SK-N-SH (cell line): ENCODE results near the gene MRPS33. TPM values are rescaled to one million over a fixed set of nuclear protein-coding genes. Genes with fewer than 3 reads are reported as not detected.

Experiments used
- CTCF ChIA-PET: fragments of 300-600, 350-600 bp; formaldehyde crosslinking; extraction: SDS; loops from one replicate; lab custom pipeline; 2021; lab: Yijun Ruan, JAX
- POLR2A ChIA-PET: fragments of 350-600 bp; sonication (Branson Sonifier 250); formaldehyde crosslinking; extraction: SDS; loops from one replicate; lab custom pipeline; 2020; ENCODE audit warnings: antibody characterized with exemption, inconsistent platforms; lab: Yijun Ruan, JAX
- DNase-seq: peaks from one replicate; pipeline ENCODE4 v3.0.0; 2012
- H2AFZ ChIP-seq: fragments of 200-600 bp; sonication (generic); 2 replicates; pipeline ENCODE4 v1.8.1; 2016; ENCODE audit warnings: antibody characterized with exemption, mild to moderate bottlenecking, low read depth
- H3F3A ChIP-seq: fragments of 200-600 bp; sonication (generic); replicated peaks from 2 replicates; pipeline ENCODE3; 2016; ENCODE audit warnings: antibody characterized with exemption, mild to moderate bottlenecking; ENCODE audit not compliant: insufficient read depth
- H3K27ac ChIP-seq, 2 experiments: fragments of 200-500 bp in 1 of 2; fragments of 200-600 bp in 1 of 2; sonication (Bioruptor generic) in 1 of 2; sonication (generic), shearing (Covaris generic) in 1 of 2; 2 replicates each; pipeline versions ENCODE4 v1.5.1 to v1.6.1; 2014 to 2016; ENCODE audit warnings: low read depth in 2 of 2, inconsistent platforms in 1 of 2, low read length in 1 of 2, mild to moderate bottlenecking in 1 of 2, mixed read lengths in 1 of 2
- H3K27me3 ChIP-seq: fragments of 200-600 bp; sonication (generic), shearing (Covaris generic); 2 replicates; pipeline ENCODE4 v1.6.1; 2016; ENCODE audit warnings: mixed run types; ENCODE audit not compliant: insufficient read depth
- H3K36me3 ChIP-seq, 2 experiments: fragments of 200-500 bp in 1 of 2; fragments of 200-600 bp in 1 of 2; sonication (Bioruptor generic) in 1 of 2; sonication (generic) in 1 of 2; replicated peaks in 1 of 2; 2 replicates each; pipeline versions ENCODE3 to v1.5.1; 2014 to 2016; ENCODE audit warnings: low read length in 1 of 2, mild to moderate bottlenecking in 1 of 2; ENCODE audit not compliant: insufficient read depth in 2 of 2, control insufficient read depth in 1 of 2
- H3K4me1 ChIP-seq, 2 experiments: fragments of 200-500 bp in 1 of 2; fragments of 200-600 bp in 1 of 2; sonication (Bioruptor generic) in 1 of 2; sonication (generic), shearing (Covaris generic) in 1 of 2; 2 replicates each; pipeline versions ENCODE4 v1.5.1 to v1.6.1; 2014 to 2016; ENCODE audit warnings: low read depth in 1 of 2, low read length in 1 of 2, mixed run types in 1 of 2; ENCODE audit not compliant: insufficient read depth in 2 of 2, control insufficient read depth in 1 of 2
- H3K4me2 ChIP-seq: fragments of 200-600 bp; sonication (generic), shearing (Covaris generic); 2 replicates; pipeline ENCODE4 v1.6.1; 2017; ENCODE audit warnings: mixed run types
- H3K4me3 ChIP-seq, 2 experiments: fragments of 200-500 bp in 1 of 2; fragments of 200-600 bp in 1 of 2; sonication (Bioruptor generic) in 1 of 2; sonication (generic), shearing (Covaris generic) in 1 of 2; 2 replicates each; pipeline versions ENCODE4 v1.5.1 to v1.8.1; 2014 to 2016; ENCODE audit warnings: low read depth in 2 of 2, inconsistent platforms in 1 of 2, low read length in 1 of 2, mild to moderate bottlenecking in 1 of 2, mixed read lengths in 1 of 2, moderate library complexity in 1 of 2
- H3K79me2 ChIP-seq: fragments of 200-600 bp; sonication (generic); 2 replicates; pipeline ENCODE4 v1.8.1; 2017; ENCODE audit warnings: mild to moderate bottlenecking; ENCODE audit not compliant: insufficient read depth
- H3K9ac ChIP-seq: fragments of 200-600 bp; sonication (generic); 2 replicates; pipeline ENCODE4 v1.6.1; 2017; ENCODE audit warnings: mixed run types
- H3K9me2 ChIP-seq: fragments of 200-600 bp; sonication (generic); 2 replicates; pipeline ENCODE4 v1.6.1; 2017; ENCODE audit warnings: mixed run types
- H3K9me3 ChIP-seq: fragments of 200-600 bp; sonication (generic); 2 replicates; pipeline ENCODE4 v1.6.1; 2017; ENCODE audit warnings: mixed run types, mild to moderate bottlenecking, moderate library complexity
- H4K20me1 ChIP-seq: fragments of 200-600 bp; sonication (generic); 2 replicates; pipeline ENCODE4 v1.6.1; 2017; ENCODE audit warnings: mild to moderate bottlenecking, mixed run types; ENCODE audit not compliant: insufficient read depth
- CHD2 ChIP-seq: fragments of 150-350 bp; IDR thresholded peaks from 2 replicates; pipeline ENCODE4 v1.6.1; 2018; ENCODE audit warnings: low read length; ENCODE audit not compliant: partially characterized antibody
- EP300 ChIP-seq, 2 experiments: IDR thresholded peaks; 2 replicates each; pipeline versions ENCODE4 v1.4.0 to v1.6.1; 2012; ENCODE audit warnings: borderline replicate concordance in 1 of 2, low read depth in 1 of 2, low read length in 1 of 2
- FOSL2 ChIP-seq: IDR thresholded peaks from 2 replicates; pipeline ENCODE4 v1.4.0; 2012; ENCODE audit warnings: low read depth, mild to moderate bottlenecking, moderate library complexity, borderline replicate concordance
- FOXJ3 ChIP-seq: sonication (generic); formaldehyde crosslinking; IDR thresholded peaks from 2 replicates; pipeline ENCODE4 v1.5.1; 2020; ENCODE audit warnings: mild to moderate bottlenecking, missing genetic modification reagents
- GABPA ChIP-seq: IDR thresholded peaks from 2 replicates; pipeline ENCODE4 v1.4.0; 2012; ENCODE audit warnings: low read depth, mild to moderate bottlenecking
- GATA2 ChIP-seq: sonication (generic); formaldehyde crosslinking; IDR thresholded peaks from 2 replicates; pipeline ENCODE4 v1.5.0; 2020; ENCODE audit warnings: mild to moderate bottlenecking, missing genetic modification reagents
- MAX ChIP-seq: IDR thresholded peaks from 2 replicates; pipeline ENCODE4 v1.4.0; 2012; ENCODE audit warnings: low read depth
- MEF2A ChIP-seq: IDR thresholded peaks from 2 replicates; pipeline ENCODE4 v1.4.0; 2012; ENCODE audit warnings: low read depth, borderline replicate concordance
- MXI1 ChIP-seq: IDR thresholded peaks from 2 replicates; pipeline ENCODE4 v1.6.1; 2012; ENCODE audit warnings: mild to moderate bottlenecking, low read depth, low read length, improper control_type of control experiment
- NFIC ChIP-seq: IDR thresholded peaks from 2 replicates; pipeline ENCODE4 v1.4.0; 2012; ENCODE audit warnings: borderline replicate concordance
- PBX3 ChIP-seq: IDR thresholded peaks from 2 replicates; pipeline ENCODE4; 2012
- SMC3 ChIP-seq: IDR thresholded peaks from 2 replicates; pipeline ENCODE4 v1.6.1; 2012; ENCODE audit warnings: low read depth, low read length, improper control_type of control experiment
- TCF12 ChIP-seq: IDR thresholded peaks from 2 replicates; pipeline ENCODE4 v1.4.0; 2012
- TEAD4 ChIP-seq: IDR thresholded peaks from 2 replicates; pipeline ENCODE4 v1.4.0; 2012; ENCODE audit warnings: mild to moderate bottlenecking, borderline replicate concordance; ENCODE audit not compliant: insufficient read depth
- USF1 ChIP-seq: IDR thresholded peaks from 2 replicates; pipeline ENCODE4 v1.4.0; 2012; ENCODE audit warnings: low read depth, borderline replicate concordance
- USF2 ChIP-seq: fragments of 150-350 bp; IDR thresholded peaks from 2 replicates; pipeline ENCODE4 v1.6.1; 2017; ENCODE audit warnings: antibody characterized with exemption, low read length, low read depth, borderline replicate concordance
- WGBS: methylation state at CpG from one replicate; pipeline ENCODE4 v1.1.6; 2017; ENCODE audit warnings: low lambda C conversion rate; 5-methylcytosine and 5-hydroxymethylcytosine counted together
- polyA plus RNA-seq, 3 experiments: library from polyadenylated mRNA; depleted of rRNA; stranded (reverse); fragments of >200 nt; gene quantifications; 2 replicates each; pipeline ENCODE4 v1.2.3, GENCODE V29; 2012

MRPS33 gene
- polyA plus RNA-seq, 1 of the 3 experiments (the other 2 are of a cell fraction) = 88.8 TPM

- TF ChIP-seq PBX3 (no peak), MEF2A (no peak), MAX (no peak), EP300 (IDR thresholded peaks at IDR 0.05; ENCODE audit: borderline replicate concordance in 1 of 2, low read depth in 1 of 2, low read length in 1 of 2) (no peak), USF1 (no peak)
Measured at GRCh38 chr7:141053626-141054025, 38.9 kb upstream of the MRPS33 start (continued).

GRCh38 chr7:141045842-141046620 lies 31.3 kb upstream of the MRPS33 start:
- Histone ChIP-seq H2AFZ (no peak overlapping the region), H3K9ac (no peak overlapping the region), H3K4me2 (no peak overlapping the region; the same call in 1 of the 2 replicates), H4K20me1 (no peaks in the 10 kb centered on the region), H3K4me1 (no peaks in the 10 kb centered on the region)
- CTCF ChIA-PET = no interaction called here
- no peak for TF ChIP-seq TCF12
- no peak for TF ChIP-seq GATA2 (CRISPR knock-in tag)
- no peak for TF ChIP-seq FOSL2
- no peak for TF ChIP-seq MXI1
- TF ChIP-seq FOXJ3 = no peak
- TF ChIP-seq SMC3 = no peak
- no peak for TF ChIP-seq MAX
- no peak for TF ChIP-seq MEF2A
- TF ChIP-seq TEAD4 = no peak
- no peak for TF ChIP-seq USF2
- TF ChIP-seq NFIC = no peak
- no peak for TF ChIP-seq CHD2
- no peak for TF ChIP-seq GABPA
- TF ChIP-seq, all 33 proteins: peak for 0
- DNase-seq = no peak
- Histone ChIP-seq H3K4me3 (no peak overlapping the region), H3K36me3 (no peaks in the 10 kb centered on the region), H3F3A (no peaks in the 10 kb centered on the region), H3K79me2 (no peaks in the 10 kb centered on the region), H3K9me3 (no peaks in the 10 kb centered on the region), H3K27me3 (no peaks in the 10 kb centered on the region), H3K9me2 (no peaks in the 10 kb centered on the region), H3K27ac (no peak overlapping the region)
- POLR2A ChIA-PET = no interaction called here
- WGBS = 34% methylated on average over 7 of the region's 7 CpGs
